ENCODE measurements around the gene PRR35.

The PRR35 gene

DNA sequence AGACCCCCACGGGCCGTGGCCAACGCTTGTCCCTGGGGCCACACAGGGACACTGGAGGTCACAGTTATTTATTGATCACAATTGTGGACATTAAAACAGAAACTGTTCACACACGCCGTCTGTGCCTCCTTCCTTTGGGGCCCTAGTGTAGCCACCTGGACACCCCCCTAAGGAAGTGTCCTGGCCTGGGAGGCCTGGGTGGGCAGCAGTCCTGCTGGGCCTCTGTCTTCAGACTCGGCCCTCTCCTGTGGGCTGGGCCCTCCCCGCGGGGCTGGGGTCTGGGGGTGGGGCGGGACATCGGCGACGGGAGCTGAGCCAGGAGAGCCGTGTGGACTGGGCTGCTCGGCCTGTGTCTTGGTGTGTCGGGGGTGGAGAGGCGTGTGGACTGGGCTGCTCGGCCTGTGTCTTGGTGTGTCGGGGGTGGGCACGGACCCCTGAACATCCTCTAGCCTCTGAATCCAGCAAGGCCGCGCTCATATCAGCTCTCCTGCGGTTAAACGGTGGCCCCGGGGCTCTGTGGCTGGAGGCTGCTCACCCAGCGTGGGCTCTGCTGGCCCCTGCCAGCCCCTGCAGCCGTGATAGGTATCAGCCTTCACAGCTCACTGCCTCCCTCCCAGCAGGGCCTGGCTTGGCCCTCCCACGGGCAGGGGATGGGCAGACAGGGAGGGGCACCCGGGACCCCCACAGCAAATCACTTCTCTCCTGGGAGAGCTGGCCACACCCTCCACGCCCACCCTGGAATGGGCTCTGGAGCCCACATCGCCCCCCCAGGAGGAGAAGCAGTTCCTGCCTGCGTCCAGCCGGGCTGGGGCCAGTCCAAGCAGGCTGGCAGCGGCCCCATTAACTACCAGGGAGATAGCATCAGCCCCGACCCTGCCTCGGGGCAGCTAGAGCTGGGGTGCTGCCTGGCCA is 5.5 kb downstream of the PRR35 start:
- Histone ChIP-seq H3K4me2 (peak overlapping the region; percentile 73; the same call in 1 of the 2 replicates), H2AFZ (ENCODE audit: low read depth) (no peak overlapping the region), H3K36me3 (ENCODE audit: insufficient read depth) (no peaks in the 10 kb centered on the region), H3K79me2 (ENCODE audit: insufficient read depth, low read depth) (peaks cover 7% of the 10 kb centered on the region; the same call in 1 of the 2 replicates), H3K27ac (no peak overlapping the region), H3K9ac (no peak overlapping the region), H3K4me1 (ENCODE audit: low read depth, poor library complexity, severe bottlenecking) (peaks cover 30% of the 10 kb centered on the region), H3K27me3 (ENCODE audit: insufficient read depth, low read depth) (peaks cover 13% of the 10 kb centered on the region; the same call in 1 of the 2 replicates), H3K4me3 (IDR thresholded peaks at IDR 0.05; ENCODE audit: insufficient read depth, low read depth, low read length) (no peak overlapping the region), H4K20me1 (ENCODE audit: insufficient read depth) (no peaks in the 10 kb centered on the region)
- TF ChIP-seq, protein P1, sequence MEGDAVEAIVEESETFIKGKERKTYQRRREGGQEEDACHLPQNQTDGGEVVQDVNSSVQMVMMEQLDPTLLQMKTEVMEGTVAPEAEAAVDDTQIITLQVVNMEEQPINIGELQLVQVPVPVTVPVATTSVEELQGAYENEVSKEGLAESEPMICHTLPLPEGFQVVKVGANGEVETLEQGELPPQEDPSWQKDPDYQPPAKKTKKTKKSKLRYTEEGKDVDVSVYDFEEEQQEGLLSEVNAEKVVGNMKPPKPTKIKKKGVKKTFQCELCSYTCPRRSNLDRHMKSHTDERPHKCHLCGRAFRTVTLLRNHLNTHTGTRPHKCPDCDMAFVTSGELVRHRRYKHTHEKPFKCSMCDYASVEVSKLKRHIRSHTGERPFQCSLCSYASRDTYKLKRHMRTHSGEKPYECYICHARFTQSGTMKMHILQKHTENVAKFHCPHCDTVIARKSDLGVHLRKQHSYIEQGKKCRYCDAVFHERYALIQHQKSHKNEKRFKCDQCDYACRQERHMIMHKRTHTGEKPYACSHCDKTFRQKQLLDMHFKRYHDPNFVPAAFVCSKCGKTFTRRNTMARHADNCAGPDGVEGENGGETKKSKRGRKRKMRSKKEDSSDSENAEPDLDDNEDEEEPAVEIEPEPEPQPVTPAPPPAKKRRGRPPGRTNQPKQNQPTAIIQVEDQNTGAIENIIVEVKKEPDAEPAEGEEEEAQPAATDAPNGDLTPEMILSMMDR (conservative IDR thresholded peaks at IDR 0.05; ENCODE audit: low read depth, low read length): no peak

DNA sequence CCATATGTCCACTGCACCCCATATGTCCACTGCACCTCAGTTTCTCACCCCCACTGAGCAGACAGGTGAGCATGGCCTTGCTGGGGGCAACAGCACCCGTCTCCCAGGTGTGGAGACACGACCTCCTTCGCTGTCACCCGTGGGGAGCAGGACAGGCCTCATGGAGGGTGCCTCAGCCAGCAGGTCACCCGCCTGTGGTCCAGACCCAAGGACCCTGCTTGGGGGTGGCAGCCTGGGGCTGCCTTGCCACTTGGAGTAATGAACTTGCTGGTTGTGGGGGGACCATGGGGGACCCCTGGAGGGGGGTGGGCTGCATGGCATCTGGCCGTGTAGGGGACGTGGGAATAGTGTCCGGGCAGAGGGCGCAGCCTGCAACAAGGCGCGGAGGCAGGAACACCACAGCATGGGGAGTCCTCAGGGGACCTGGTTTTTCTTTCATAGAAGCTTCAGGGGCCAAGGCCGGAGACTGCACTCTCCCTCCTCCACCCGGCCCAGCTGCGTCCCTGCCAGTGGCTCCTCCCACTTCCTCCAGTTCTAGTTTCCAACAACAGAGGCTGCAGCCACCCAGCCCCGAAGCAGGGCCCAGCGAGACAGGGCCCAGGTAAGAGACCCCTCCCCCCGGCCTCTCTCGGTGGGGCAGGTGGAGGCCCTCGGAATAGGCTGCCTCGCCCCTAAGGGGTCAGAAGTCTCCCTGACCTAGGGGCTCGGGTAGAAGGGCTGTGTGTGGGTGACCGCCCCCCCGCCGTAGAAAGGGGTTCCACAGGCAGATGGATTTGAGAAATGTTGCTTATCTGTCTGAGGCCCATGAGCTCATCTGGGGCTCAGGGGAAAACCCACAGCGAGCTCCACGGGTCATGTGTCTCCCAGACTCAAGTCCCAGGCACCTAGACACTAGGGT is 6.5 kb downstream of the PRR35 start, which contains the start of gene NHLRC4:
Gene NHLRC4, plus strand, starts transcription at position 531 of the 898 bp plus-strand sequence. CDS start 1,043 bp downstream, outside the sequence.
- Histone ChIP-seq H3K4me1 (ENCODE audit: low read depth, poor library complexity, severe bottlenecking) (peaks cover 30% of the 10 kb centered on the region), H4K20me1 (ENCODE audit: insufficient read depth) (no peaks in the 10 kb centered on the region), H3K27ac (peak within 1 kb of the TSS; percentile 61), H3K9ac (peak within 1 kb of the TSS; percentile 37; the same call in 1 of the 2 replicates), H3K27me3 (ENCODE audit: insufficient read depth, low read depth) (peaks cover 6% of the 10 kb centered on the region; the same call in 1 of the 2 replicates), H3K36me3 (ENCODE audit: insufficient read depth) (no peaks in the 10 kb centered on the region), H3K79me2 (ENCODE audit: insufficient read depth, low read depth) (peaks cover 9% of the 10 kb centered on the region; the same call in 1 of the 2 replicates), H2AFZ (ENCODE audit: low read depth) (peak within 1 kb of the TSS; percentile 44), H3K4me3 (IDR thresholded peaks at IDR 0.05; ENCODE audit: insufficient read depth, low read depth, low read length) (no peak within 1 kb of the TSS), H3K4me2 (peak within 1 kb of the TSS; percentile 73)
- TF ChIP-seq, protein P1 (conservative IDR thresholded peaks at IDR 0.05; ENCODE audit: low read depth, low read length): no peak

DNA sequence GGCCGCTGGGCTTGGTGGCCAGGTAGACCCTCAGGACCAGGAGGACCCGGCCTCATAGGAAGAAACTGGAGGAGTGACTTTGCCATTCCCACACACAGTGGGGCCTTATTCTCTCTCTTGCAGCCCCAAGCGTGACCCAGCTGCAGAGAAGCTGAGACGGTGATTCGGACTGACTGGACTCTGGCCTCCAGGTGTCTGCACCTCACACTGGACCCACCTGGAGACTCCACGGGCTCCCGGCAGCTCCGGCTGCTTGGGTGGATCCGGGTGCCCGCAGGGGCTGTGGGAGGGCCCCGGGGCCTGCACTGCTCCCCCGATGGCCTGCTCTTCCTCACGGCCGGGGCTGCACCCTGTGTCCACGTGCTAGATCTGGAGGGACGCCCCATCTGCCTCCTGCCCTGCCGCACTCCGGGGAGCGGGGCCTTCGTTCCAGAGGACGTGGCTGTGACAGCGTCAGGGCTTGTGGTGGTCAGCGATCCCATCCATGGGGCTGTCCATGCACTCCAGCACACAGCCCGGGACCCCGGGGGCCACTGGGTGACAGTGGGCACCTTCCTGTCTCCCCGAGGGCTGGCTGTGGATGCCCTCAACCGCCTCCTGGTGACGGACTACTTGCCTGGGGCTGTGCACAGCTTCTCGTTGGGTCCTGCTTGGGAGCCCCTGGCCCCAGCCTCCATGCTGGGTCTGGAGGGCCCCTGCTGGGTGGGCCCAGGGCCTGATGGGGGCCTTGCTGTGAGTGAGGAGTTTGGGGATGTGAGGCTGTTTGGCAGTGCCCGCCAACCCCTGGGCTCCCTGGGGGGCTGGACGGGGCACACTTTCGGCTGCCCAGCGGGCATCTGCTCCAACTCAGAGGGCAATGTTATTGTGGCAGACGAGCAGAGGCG is 7.4 kb downstream of the PRR35 start:
- Histone ChIP-seq H3K4me2 (peak overlapping the region; percentile 73), H3K27me3 (ENCODE audit: insufficient read depth, low read depth) (peaks cover 2% of the 10 kb centered on the region; the same call in 1 of the 2 replicates), H3K9ac (peak overlapping the region; percentile 37; the same call in 1 of the 2 replicates), H3K36me3 (ENCODE audit: insufficient read depth) (no peaks in the 10 kb centered on the region), H2AFZ (ENCODE audit: low read depth) (peak overlapping the region; percentile 44; the same call in 1 of the 2 replicates), H3K79me2 (ENCODE audit: insufficient read depth, low read depth) (peaks cover 9% of the 10 kb centered on the region; the same call in 1 of the 2 replicates), H3K27ac (peak overlapping the region; percentile 61), H3K4me1 (ENCODE audit: low read depth, poor library complexity, severe bottlenecking) (peaks cover 30% of the 10 kb centered on the region), H4K20me1 (ENCODE audit: insufficient read depth) (no peaks in the 10 kb centered on the region), H3K4me3 (IDR thresholded peaks at IDR 0.05; ENCODE audit: insufficient read depth, low read depth, low read length) (no peak overlapping the region)
- TF ChIP-seq, protein P1 (conservative IDR thresholded peaks at IDR 0.05; ENCODE audit: low read depth, low read length): no peak
